Hepatocyte (in vitro differentiated cells): ENCODE results near the gene BCL11A. TPM values are rescaled to one million over a fixed set of nuclear protein-coding genes. Genes with fewer than 3 reads are reported as not detected.

ENCODE experiments used
- DNase-seq: peaks from one replicate; pipeline ENCODE4 v3.0.0-alpha.2; 2016; ENCODE audit warnings: low spot score
- H2AFZ ChIP-seq: fragments of 200-600 bp; sonication (generic); 2 replicates; pipeline ENCODE4 v1.6.0; 2016; ENCODE audit warnings: antibody characterized with exemption, mild to moderate bottlenecking
- H3K27ac ChIP-seq: fragments of 200-600 bp; sonication (generic); 2 replicates; pipeline ENCODE4 v1.5.1; 2016; ENCODE audit warnings: mild to moderate bottlenecking
- H3K27me3 ChIP-seq: fragments of 200-600 bp; sonication (generic); 2 replicates; pipeline ENCODE4 v1.6.1; 2016
- H3K36me3 ChIP-seq: fragments of 200-600 bp; sonication (generic); replicated peaks from 2 replicates; pipeline ENCODE4 v1.5.1; 2016; ENCODE audit warnings: low read depth; ENCODE audit not compliant: insufficient read depth
- H3K4me1 ChIP-seq: fragments of 200-600 bp; sonication (generic); 2 replicates; pipeline ENCODE4 v1.5.1; 2016; ENCODE audit warnings: mild to moderate bottlenecking, moderate library complexity; ENCODE audit not compliant: insufficient read depth
- H3K4me2 ChIP-seq: fragments of 200-600 bp; sonication (generic); 2 replicates; pipeline ENCODE4 v1.6.0; 2016
- H3K4me3 ChIP-seq: fragments of 200-600 bp; sonication (generic); 2 replicates; pipeline ENCODE4 v1.5.1; 2016; ENCODE audit warnings: mild to moderate bottlenecking
- H3K79me2 ChIP-seq: fragments of 200-600 bp; sonication (generic); 2 replicates; pipeline ENCODE4 v1.6.0; 2017; ENCODE audit warnings: mild to moderate bottlenecking
- H3K9me2 ChIP-seq: fragments of 200-600 bp; sonication (generic); replicated peaks from 2 replicates; pipeline ENCODE4 v1.6.0; 2017; ENCODE audit warnings: mild to moderate bottlenecking; ENCODE audit not compliant: insufficient read depth
- H3K9me3 ChIP-seq: fragments of 200-600 bp; sonication (generic); 2 replicates; pipeline ENCODE4 v1.5.1; 2016; ENCODE audit warnings: low read depth, mild to moderate bottlenecking
- H4K20me1 ChIP-seq: fragments of 200-600 bp; sonication (generic); 2 replicates; pipeline ENCODE4 v1.6.0; 2016; ENCODE audit warnings: mild to moderate bottlenecking; ENCODE audit not compliant: insufficient read depth, poor library complexity, severe bottlenecking
- EZH2 ChIP-seq: fragments of 200-600 bp; sonication (generic); IDR thresholded peaks from 2 replicates; pipeline ENCODE4 v1.6.1; 2016; ENCODE audit warnings: antibody characterized with exemption, mild to moderate bottlenecking, borderline replicate concordance
- EZH2phosphoT487 ChIP-seq: fragments of 200-600 bp; sonication (generic); IDR thresholded peaks from one replicate; pipeline ENCODE4 v1.6.1; 2018; ENCODE audit warnings: antibody characterized with exemption, mild to moderate bottlenecking, low read depth, moderate library complexity; ENCODE audit not compliant: unreplicated experiment, severe bottlenecking
- WGBS: methylation state at CpG from one replicate; pipeline ENCODE4 v1.1.6; 2016; ENCODE audit warnings: low lambda C conversion rate; ENCODE audit errors: missing lambda C conversion rate; 5-methylcytosine and 5-hydroxymethylcytosine counted together
- polyA plus RNA-seq: library from polyadenylated mRNA; unstranded; fragments of >200 nt; fragmentation: Nextera tagmentation; extraction: Ambion mirVana; gene quantifications from 2 replicates; pipeline ENCODE4 v1.2.1, GENCODE V29; 2016
- total RNA-seq: library from RNA; depleted of rRNA; stranded (reverse); fragments of >200 nt; gene quantifications from 2 replicates; pipeline ENCODE4 v1.2.3, GENCODE V29; 2014
- TF ChIP-seq, protein P1 (sequence below): fragments of 200-600 bp; sonication (generic); IDR thresholded peaks from 2 replicates; pipeline ENCODE4 v1.5.1; 2016; ENCODE audit warnings: antibody characterized with exemption, mild to moderate bottlenecking; ENCODE audit not compliant: poor library complexity

BCL11A gene
- total and polyA plus RNA-seq, 2 experiments from 2014 or later, result 14.4 to 22.6 TPM

DNA sequence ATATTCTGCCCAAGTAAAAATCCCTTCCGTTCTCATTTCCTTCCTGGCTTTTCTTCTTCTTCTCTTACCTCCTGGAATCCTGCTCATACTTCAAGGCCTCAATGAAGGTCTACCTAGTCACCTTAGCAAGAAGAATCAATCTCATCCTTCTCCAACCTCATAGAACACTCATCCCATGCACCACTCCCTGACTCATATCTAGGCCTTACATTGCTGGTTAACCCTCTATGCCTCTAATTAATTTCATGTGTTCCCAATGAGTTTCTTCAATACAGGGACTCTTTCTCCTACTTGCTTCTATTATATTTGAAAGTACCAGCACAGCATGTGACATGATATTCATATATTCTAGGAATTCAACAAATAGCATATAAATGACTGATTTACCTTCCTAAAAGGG, 63.0 kb downstream of the BCL11A start:
- Histone ChIP-seq H3K4me1 (peaks cover 18% of the 10 kb centered on the region), H2AFZ (no peak overlapping the region), H3K4me2 (no peak overlapping the region), H4K20me1 (no peaks in the 10 kb centered on the region), H3K27me3 (no peaks in the 10 kb centered on the region), H3K36me3 (no peaks in the 10 kb centered on the region), H3K9me2 (no peaks in the 10 kb centered on the region), H3K4me3 (no peak overlapping the region), H3K27ac (no peak overlapping the region), H3K79me2 (peaks cover 98% of the 10 kb centered on the region), H3K9me3 (no peaks in the 10 kb centered on the region)
- WGBS, result 100% methylated on average over 1 of the region's 1 CpG
- DNase-seq, result no peak
- TF ChIP-seq, protein P1, sequence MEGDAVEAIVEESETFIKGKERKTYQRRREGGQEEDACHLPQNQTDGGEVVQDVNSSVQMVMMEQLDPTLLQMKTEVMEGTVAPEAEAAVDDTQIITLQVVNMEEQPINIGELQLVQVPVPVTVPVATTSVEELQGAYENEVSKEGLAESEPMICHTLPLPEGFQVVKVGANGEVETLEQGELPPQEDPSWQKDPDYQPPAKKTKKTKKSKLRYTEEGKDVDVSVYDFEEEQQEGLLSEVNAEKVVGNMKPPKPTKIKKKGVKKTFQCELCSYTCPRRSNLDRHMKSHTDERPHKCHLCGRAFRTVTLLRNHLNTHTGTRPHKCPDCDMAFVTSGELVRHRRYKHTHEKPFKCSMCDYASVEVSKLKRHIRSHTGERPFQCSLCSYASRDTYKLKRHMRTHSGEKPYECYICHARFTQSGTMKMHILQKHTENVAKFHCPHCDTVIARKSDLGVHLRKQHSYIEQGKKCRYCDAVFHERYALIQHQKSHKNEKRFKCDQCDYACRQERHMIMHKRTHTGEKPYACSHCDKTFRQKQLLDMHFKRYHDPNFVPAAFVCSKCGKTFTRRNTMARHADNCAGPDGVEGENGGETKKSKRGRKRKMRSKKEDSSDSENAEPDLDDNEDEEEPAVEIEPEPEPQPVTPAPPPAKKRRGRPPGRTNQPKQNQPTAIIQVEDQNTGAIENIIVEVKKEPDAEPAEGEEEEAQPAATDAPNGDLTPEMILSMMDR, result no peak
- no peak for TF ChIP-seq EZH2
- TF ChIP-seq EZH2phosphoT487, result no peak

DNA sequence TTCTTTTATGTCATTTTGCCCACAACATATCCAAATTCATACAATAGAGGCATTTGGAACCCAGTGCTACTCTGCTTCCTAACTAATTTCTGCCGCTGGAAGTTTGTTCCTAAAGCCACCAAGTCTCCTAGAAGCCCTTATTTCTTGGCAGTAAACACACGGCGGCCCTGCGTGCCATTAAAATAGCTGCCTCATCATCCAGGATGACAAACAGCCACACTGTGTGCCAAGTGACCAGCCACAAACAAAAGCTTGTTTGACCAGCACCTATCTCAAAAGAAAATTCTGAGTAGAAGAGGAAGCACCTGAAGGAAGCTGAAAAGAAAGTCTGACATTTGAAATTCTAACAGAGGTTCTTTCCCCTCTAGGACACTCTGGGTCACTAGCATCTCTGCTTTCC, 64.2 kb downstream of the BCL11A start:
- no peak overlapping the region for H3K4me2 ChIP-seq
- no peak for DNase-seq
- H3K9me3 ChIP-seq, result no peaks in the 10 kb centered on the region
- H3K27ac ChIP-seq, result no peak overlapping the region
- H3K36me3 ChIP-seq, result no peaks in the 10 kb centered on the region
- H3K79me2 ChIP-seq, result peaks cover 99% of the 10 kb centered on the region
- H2AFZ ChIP-seq, result no peak overlapping the region
- H4K20me1 ChIP-seq, result no peaks in the 10 kb centered on the region
- WGBS, result 83% methylated on average over 4 of the region's 4 CpGs
- no peak overlapping the region for H3K4me3 ChIP-seq
- H3K9me2 ChIP-seq, result no peaks in the 10 kb centered on the region
- H3K4me1 ChIP-seq, result peaks cover 20% of the 10 kb centered on the region
- TF ChIP-seq EZH2phosphoT487 (no peak), EZH2 (no peak)
- TF ChIP-seq, protein P1, result no peak
- no peaks in the 10 kb centered on the region for H3K27me3 ChIP-seq

DNA sequence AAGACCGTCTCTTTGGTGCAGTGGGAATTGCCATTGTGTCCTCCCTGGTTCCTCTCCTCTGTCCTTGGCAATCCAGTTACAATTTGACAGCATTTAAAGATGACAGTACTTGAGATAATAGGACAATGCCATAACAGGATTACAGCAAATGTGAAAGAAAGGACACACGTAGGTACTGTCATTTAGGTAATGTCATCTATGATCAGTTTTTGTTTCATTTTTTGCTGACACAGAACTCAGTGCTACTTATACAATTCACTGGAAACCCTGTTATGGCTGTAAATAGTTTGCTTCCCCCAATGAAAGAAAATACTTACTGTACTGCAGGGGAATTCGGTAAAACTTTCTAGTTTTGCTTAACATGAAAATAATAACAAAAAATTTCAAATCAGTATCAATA, 65.2 kb downstream of the BCL11A start:
- no peak overlapping the region for H3K27ac ChIP-seq
- TF ChIP-seq EZH2 (no peak), EZH2phosphoT487 (no peak)
- TF ChIP-seq, protein P1, result no peak
- H3K79me2 ChIP-seq, result peaks cover 99% of the 10 kb centered on the region
- H4K20me1 ChIP-seq, result no peaks in the 10 kb centered on the region
- no peaks in the 10 kb centered on the region for H3K9me2 ChIP-seq
- no peaks in the 10 kb centered on the region for H3K27me3 ChIP-seq
- WGBS, result 93% methylated on average over 3 of the region's 3 CpGs
- no peak overlapping the region for H2AFZ ChIP-seq
- DNase-seq, result no peak
- H3K9me3 ChIP-seq, result no peaks in the 10 kb centered on the region
- H3K36me3 ChIP-seq, result no peaks in the 10 kb centered on the region
- no peak overlapping the region for H3K4me2 ChIP-seq
- H3K4me1 ChIP-seq, result peaks cover 21% of the 10 kb centered on the region
- no peak overlapping the region for H3K4me3 ChIP-seq

DNA sequence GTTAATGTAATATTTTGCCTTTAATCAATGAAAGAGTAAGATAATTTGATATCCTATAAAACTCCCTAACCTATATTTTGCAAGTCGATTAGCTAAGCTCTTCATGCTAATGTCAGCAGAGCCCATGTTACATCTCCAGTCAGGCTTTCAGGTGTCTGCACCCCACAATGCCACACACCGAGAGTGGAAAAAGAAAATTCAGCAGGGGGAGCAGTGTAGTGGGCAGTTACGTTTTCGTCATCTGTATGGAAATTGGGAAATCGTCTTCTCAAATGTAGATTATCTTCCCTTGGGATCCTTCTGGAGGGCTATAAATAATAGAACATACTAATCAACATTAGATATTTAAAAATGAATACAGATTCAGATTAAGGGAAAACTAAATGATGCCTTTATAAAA, 66.3 kb downstream of the BCL11A start:
- Histone ChIP-seq H3K27ac (no peak overlapping the region), H3K9me2 (no peaks in the 10 kb centered on the region), H4K20me1 (no peaks in the 10 kb centered on the region), H2AFZ (no peak overlapping the region), H3K27me3 (no peaks in the 10 kb centered on the region), H3K4me1 (peaks cover 29% of the 10 kb centered on the region), H3K4me3 (no peak overlapping the region), H3K79me2 (peaks cover 99% of the 10 kb centered on the region), H3K36me3 (no peaks in the 10 kb centered on the region), H3K9me3 (no peaks in the 10 kb centered on the region), H3K4me2 (no peak overlapping the region)
- 92% methylated on average over 5 of the region's 5 CpGs for WGBS
- no peak for DNase-seq
- TF ChIP-seq EZH2 (no peak), EZH2phosphoT487 (no peak)
- TF ChIP-seq, protein P1, result no peak
